HG03571 (cell line): ENCODE data around the gene SYT1.

ENCODE experiments used
- ATAC-seq: cut with Tn5 transposase; IDR thresholded peaks from one replicate; pipeline ENCODE4 v1.9.1; 2021; ENCODE audit not compliant: unreplicated experiment

Gene SYT1

DNA sequence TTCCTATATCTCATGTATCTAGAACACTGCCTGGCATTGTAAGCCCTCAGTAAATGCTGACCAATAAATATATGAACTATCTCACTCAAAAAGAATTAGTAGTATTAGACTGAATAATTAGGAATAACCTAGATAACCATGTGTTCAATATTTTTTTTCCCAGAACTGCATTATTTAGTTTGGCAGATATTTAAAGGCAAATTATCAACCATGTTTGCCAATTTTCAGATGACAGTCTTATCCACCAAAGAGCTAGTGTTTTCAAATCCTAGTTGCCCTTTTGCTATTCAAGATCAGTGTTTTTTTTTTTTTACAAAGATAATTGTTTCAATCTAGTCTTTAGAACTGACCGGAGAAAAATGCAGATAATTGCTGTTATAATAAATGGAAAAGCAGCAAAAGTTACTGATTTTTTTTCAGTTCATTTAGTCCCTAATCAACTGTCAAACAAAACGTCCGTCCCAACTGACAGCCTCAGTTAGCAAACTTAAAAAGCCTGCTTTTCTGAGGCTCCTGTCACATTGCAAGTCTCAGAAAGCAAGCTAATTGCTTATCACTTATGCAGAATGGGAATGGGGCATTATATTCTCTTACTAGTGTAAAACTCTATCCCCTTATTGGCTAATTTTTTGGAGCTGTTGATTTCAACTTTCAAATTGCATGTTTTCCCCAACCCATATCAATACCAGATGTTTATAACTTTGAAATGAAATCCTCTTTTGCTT lies 623.0 kb downstream of the SYT1 start:
- ATAC-seq: no peak
